ENCODE data around the gene PPP1R13B. TPM values are rescaled to one million over a fixed set of nuclear protein-coding genes. Genes with fewer than 3 reads are reported as not detected.
"Not testable (repeated sequence)": the region's sequence is repeated elsewhere in the genome, so short reads cannot be mapped to it uniquely, and the experiment has no call there.

Gene PPP1R13B
- total RNA-seq, 2 donors from 2014 or later = 18.2 to 22.6 TPM

DNA sequence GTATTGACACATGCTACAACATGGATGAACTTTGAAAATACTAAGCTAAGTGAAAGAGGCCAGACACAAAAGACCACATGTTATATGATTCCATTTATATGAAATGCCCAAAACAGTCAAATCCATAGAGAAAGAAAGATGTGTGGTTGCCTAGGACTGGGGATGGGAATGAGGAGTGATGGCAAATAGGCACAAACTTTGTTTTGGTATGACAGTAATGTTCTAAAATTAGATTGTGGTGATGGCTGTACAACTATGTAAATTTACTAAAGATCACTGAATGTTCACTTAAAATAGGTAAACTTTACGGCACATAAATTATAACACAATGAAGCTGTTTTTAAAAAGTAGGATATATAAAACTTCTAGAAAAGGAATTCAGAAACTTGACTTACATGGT, 41.7 kb downstream of the PPP1R13B start:
- H3K27ac Mint-ChIP-seq = no peak overlapping the region
- no peaks in the 10 kb centered on the region for H3K27me3 Mint-ChIP-seq
- peaks cover 21% of the 10 kb centered on the region for H3K4me1 Mint-ChIP-seq
- ATAC-seq (no peak), DNase-seq (no peak)
- peaks cover 2% of the 10 kb centered on the region for H3K36me3 Mint-ChIP-seq (ENCODE audit: low read depth)
- H3K4me3 Mint-ChIP-seq = no peak overlapping the region
- no peaks in the 10 kb centered on the region for H3K9me3 ChIP-seq (ENCODE audit: control insufficient read depth, low read length, poor library complexity, severe bottlenecking)

DNA sequence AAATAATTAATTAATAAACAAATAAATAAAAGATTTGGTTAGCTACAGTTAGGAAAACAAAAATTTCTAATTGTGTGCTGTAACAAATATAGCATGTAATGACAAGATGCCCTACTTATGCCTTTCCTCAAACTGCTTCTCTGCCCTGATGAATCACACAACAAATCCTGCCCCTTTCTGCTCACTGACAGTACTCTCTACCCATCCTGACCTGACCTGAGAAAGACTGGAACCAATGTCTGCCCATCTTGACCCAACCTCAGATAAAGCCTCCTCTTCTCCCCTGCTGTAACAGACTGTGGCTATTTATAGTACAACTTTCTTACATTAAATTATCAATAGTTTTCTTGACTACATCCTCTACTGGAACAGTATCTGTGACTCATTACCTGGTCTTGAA, 43.7 kb downstream of the PPP1R13B start:
- Mint-ChIP-seq H3K27me3 (no peaks in the 10 kb centered on the region), H3K36me3 (ENCODE audit: low read depth) (peaks cover 2% of the 10 kb centered on the region), H3K27ac (peak overlapping the region; percentile 72), H3K4me3 (no peak overlapping the region), H3K4me1 (peaks cover 21% of the 10 kb centered on the region)
- ATAC-seq (no peak), DNase-seq (no peak)
- no peaks in the 10 kb centered on the region for H3K9me3 ChIP-seq (ENCODE audit: control insufficient read depth, low read length, poor library complexity, severe bottlenecking)

DNA sequence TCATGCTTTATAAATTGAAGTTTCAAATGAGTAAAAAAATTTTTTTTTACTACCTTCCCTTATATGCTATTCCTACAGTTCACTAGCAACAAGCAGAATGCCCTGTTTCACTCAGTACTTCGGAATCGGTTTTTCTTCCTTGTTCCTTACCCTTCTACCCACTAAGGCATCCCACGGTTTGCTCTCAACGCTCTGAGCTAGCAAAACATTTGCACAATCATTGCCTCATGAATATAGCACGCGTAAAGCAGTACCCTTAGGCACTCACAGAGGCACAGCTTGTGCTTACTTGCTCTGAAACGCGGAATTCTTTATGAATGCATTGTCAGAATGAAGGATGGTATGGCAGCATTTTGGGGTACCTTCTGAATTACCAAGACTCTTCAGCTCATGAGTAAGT, 45.0 kb downstream of the PPP1R13B start:
- Mint-ChIP-seq H3K4me3 (no peak overlapping the region), H3K27ac (no peak overlapping the region), H3K36me3 (ENCODE audit: low read depth) (peaks cover 2% of the 10 kb centered on the region), H3K4me1 (peaks cover 21% of the 10 kb centered on the region), H3K27me3 (no peaks in the 10 kb centered on the region)
- ATAC-seq (no peak), DNase-seq (no peak)
- H3K9me3 ChIP-seq (ENCODE audit: control insufficient read depth, low read length, poor library complexity, severe bottlenecking) = no peaks in the 10 kb centered on the region

DNA sequence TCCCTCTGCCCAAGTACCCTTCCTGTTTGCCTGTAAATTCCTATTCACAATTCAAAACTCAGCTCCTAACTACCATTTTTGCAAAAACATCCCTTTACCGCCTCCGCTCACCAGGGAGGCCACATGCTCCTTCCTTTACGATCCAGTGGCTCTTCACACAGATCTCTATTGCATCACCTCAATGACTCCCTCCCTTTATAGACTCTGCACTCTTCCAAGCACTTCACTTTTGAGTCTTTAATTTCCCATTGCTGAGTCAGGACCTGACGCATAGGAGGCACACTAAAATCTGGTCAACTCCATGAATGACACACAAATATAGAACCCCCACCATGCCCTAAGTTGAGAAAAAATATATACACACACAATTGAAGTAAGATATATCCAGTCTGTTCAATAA, 45.9 kb downstream of the PPP1R13B start:
- no peak for ATAC-seq
- Mint-ChIP-seq H3K4me3 (no peak overlapping the region), H3K27ac (no peak overlapping the region)

DNA sequence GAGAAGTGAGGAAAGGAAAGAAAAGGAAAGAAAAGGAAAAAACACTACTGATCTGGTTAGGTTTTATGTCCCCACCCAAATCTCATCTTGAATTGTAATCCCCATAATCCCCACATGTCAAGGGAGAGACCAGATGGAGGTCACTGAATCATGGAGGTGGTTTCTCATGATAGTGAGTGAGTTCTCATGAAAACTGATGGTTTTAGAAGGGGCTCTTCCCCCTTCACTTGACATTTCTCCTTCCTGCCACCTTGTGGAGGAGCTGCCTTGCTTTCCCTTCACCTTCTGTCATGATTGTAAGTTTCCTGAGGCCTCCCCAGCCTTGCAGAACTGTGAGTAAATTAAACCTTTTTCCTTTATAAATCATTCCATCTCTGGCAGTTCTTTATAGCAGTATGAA, 54.2 kb downstream of the PPP1R13B start:
- H3K27ac Mint-ChIP-seq, H3K4me3 Mint-ChIP-seq, ATAC-seq: not testable (repeated sequence)

More for the DNA sequence above, 45.9 kb downstream of the PPP1R13B start:
- H3K36me3 Mint-ChIP-seq (ENCODE audit: low read depth) = no peaks in the 10 kb centered on the region
- no peaks in the 10 kb centered on the region for H3K9me3 ChIP-seq (ENCODE audit: control insufficient read depth, low read length, poor library complexity, severe bottlenecking)
- peaks cover 13% of the 10 kb centered on the region for H3K4me1 Mint-ChIP-seq
- no peak for DNase-seq
- H3K27me3 Mint-ChIP-seq = no peaks in the 10 kb centered on the region

DNA sequence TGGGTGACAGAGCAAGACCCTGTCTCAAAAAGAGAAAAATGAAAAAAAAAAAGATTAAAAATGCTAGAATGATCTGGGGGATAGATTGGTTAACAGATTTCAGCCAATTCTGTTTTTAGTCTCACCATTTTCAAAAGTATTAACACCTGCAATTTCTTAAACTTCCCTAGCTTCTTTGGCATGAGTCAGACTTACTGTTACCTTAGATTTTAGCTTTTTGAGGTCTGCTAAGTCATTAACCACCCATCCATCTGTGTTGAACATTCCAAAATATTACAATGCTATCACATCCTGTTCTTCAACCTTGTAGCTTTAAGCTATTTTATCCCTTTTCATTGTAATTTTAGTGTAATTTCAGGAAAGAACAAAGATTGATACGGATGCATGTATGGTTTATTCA, 59.3 kb downstream of the PPP1R13B start:
- no peaks in the 10 kb centered on the region for H3K9me3 ChIP-seq (ENCODE audit: control insufficient read depth, low read length, poor library complexity, severe bottlenecking)
- Mint-ChIP-seq H3K4me3 (no peak overlapping the region), H3K4me1 (no peaks in the 10 kb centered on the region), H3K27ac (no peak overlapping the region), H3K36me3 (ENCODE audit: low read depth) (no peaks in the 10 kb centered on the region), H3K27me3 (no peaks in the 10 kb centered on the region)
- ATAC-seq = no peak
- no peak for DNase-seq

More for the DNA sequence above, 54.2 kb downstream of the PPP1R13B start:
- H3K9me3 ChIP-seq (ENCODE audit: control insufficient read depth, low read length, poor library complexity, severe bottlenecking); DNase-seq; H3K4me1 Mint-ChIP-seq; H3K27me3 Mint-ChIP-seq; H3K36me3 Mint-ChIP-seq (ENCODE audit: low read depth): not testable (repeated sequence)

DNA sequence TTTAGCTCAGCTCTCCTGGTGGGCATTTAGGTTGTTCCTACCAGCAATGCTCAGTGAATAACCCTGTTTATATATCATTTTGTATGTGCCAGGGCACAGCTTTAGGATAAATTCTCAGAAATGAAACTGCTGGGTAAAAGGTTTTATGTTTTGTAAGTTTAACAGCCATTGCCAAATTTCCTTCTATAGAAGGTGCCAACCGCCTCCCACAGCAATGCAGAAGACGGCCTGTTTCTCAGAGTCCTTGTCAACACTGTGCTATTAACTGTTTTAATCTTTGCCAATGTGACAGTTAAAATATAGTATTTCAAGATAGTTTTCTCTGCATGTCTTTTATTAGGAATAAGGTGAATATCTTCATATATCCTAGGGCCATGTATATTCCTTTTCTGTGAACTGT, 65.0 kb downstream of the PPP1R13B start:
- no peaks in the 10 kb centered on the region for H3K36me3 Mint-ChIP-seq (ENCODE audit: low read depth)
- no peak overlapping the region for H3K27ac Mint-ChIP-seq
- H3K9me3 ChIP-seq (ENCODE audit: control insufficient read depth, low read length, poor library complexity, severe bottlenecking) = no peaks in the 10 kb centered on the region
- no peak for DNase-seq
- no peaks in the 10 kb centered on the region for H3K4me1 Mint-ChIP-seq
- H3K27me3 Mint-ChIP-seq = no peaks in the 10 kb centered on the region
- no peak overlapping the region for H3K4me3 Mint-ChIP-seq
- no peak for ATAC-seq

DNA sequence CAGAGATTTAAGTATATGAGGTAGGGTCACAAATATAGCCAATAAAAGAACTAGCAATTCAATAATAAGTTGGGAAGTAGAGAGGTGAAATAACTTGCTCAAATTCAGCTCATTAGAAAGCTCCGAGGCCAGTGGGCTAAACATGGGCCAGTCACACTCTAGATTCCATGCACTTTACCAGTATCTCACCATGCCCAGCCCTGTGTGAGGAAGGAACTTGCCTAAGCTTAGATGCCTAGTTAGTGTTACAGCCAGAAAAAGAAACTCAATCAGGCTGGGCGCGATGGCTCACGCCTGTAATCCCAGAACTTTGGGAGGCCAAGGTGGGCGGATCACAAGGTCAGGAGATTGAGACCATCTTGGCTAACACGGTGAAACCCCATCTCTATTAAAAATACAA, 71.1 kb downstream of the PPP1R13B start:
- DNase-seq; H3K4me3 Mint-ChIP-seq; H3K4me1 Mint-ChIP-seq; H3K36me3 Mint-ChIP-seq (ENCODE audit: low read depth); H3K9me3 ChIP-seq (ENCODE audit: control insufficient read depth, low read length, poor library complexity, severe bottlenecking); ATAC-seq; H3K27me3 Mint-ChIP-seq: not testable (repeated sequence)
- H3K27ac Mint-ChIP-seq = peak overlapping the region; percentile 11

DNA sequence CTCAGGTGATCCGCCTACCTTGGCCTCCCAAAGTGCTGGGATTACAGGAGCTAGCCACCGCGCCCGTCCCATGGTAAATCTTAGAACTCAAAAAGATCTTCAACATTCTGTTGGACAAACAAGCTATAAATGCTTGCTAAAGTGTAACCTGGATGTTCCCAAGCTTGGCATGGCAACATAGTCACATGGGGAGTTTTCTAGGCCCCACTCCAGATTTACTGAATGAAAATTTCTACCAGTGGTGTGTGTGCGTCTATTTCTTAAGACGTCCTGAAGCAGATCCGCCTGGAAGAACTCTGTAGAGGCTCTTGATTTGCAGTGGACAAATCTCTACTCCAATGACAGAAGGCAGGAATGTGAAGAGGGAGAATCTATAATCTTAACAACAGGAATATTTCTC, 71.9 kb downstream of the PPP1R13B start:
- no peak for DNase-seq
- Mint-ChIP-seq H3K4me3 (no peak overlapping the region), H3K27ac (peak overlapping the region; percentile 11), H3K27me3 (no peaks in the 10 kb centered on the region), H3K4me1 (peaks cover 4% of the 10 kb centered on the region), H3K36me3 (ENCODE audit: low read depth) (peaks cover 4% of the 10 kb centered on the region)
- ATAC-seq = no peak
- H3K9me3 ChIP-seq (ENCODE audit: control insufficient read depth, low read length, poor library complexity, severe bottlenecking) = no peaks in the 10 kb centered on the region

DNA sequence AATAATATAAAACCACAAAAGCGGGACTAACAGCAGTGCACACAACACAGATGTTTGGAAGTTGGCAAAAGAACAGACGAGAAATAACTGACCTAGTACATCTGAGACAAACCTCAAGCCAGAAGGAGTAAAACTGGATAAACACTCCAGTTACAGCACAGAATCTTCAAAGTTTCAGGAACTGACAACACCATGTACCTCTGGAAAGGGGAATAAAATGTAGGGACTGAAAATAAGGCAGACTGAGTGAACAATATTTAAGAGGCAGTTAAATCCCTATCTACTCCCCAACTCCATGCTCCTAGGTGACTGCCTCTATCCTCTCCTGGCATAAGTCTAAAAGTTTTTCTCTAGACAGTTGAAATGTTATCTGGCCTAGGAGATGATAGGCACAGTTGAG, 73.9 kb downstream of the PPP1R13B start:
- Mint-ChIP-seq H3K4me1 (peaks cover 4% of the 10 kb centered on the region), H3K4me3 (no peak overlapping the region), H3K27me3 (no peaks in the 10 kb centered on the region), H3K36me3 (ENCODE audit: low read depth) (peaks cover 4% of the 10 kb centered on the region), H3K27ac (no peak overlapping the region)
- DNase-seq (no peak), ATAC-seq (no peak)
- H3K9me3 ChIP-seq (ENCODE audit: control insufficient read depth, low read length, poor library complexity, severe bottlenecking) = no peaks in the 10 kb centered on the region

DNA sequence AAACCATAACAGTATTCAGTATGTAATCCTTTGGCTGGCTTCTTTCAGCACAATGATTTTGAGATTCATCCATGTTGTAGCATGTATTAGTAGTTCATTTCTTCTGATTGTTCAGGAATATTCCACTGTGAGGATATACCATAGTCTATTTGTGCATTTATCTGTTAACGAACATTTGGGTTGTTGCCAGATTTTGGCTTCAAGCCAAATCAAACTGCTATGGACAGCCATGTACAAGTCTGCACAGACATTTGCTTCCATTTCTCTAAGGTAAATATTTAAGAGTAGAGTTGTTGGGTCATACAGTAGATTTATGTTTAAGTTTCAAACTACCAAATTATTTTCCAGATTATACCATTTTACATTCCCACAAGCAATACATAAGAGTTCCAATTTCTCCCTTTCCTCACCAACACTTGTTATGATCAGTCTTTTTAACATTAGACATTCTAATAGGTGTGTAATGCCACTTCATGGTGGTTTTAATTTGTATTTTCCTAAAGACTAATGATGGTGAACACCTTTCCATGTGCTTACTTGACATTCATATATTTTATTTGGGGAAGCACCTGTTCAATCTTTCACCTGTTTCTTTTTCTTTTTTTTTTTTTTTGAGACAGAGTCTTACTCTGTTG, 75.2 kb downstream of the PPP1R13B start:
- ATAC-seq = no peak
- H3K36me3 Mint-ChIP-seq (ENCODE audit: low read depth) = peaks cover 6% of the 10 kb centered on the region

DNA sequence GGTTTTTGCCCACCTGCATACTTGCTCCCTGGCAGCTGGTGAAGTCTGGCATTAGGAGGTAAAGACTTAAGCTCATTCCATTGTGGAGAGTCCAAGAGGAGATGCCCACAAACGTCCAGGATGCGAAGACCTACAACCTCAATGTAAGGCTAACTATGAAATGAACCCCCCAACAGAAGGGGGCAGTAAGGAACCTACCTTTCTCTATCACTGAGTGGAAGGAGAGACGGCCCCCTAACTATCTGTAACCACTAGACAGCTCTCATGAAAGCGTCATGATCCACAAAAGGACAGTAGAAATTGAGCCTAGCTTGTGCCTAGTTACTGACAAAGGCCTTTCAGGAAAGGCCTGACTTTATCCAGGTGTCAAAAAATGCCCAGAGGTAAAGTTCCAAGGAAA, 76.5 kb downstream of the PPP1R13B start:
- DNase-seq = no peak
- no peaks in the 10 kb centered on the region for H3K9me3 ChIP-seq (ENCODE audit: control insufficient read depth, low read length, poor library complexity, severe bottlenecking)
- H3K4me1 Mint-ChIP-seq = peaks cover 7% of the 10 kb centered on the region
- no peak for ATAC-seq
- no peak overlapping the region for H3K4me3 Mint-ChIP-seq
- H3K27me3 Mint-ChIP-seq = no peaks in the 10 kb centered on the region
- H3K27ac Mint-ChIP-seq = no peak overlapping the region
- H3K36me3 Mint-ChIP-seq (ENCODE audit: low read depth) = peaks cover 5% of the 10 kb centered on the region

More for the DNA sequence above, 75.2 kb downstream of the PPP1R13B start:
- no peak overlapping the region for H3K27ac Mint-ChIP-seq
- no peak for DNase-seq
- no peak overlapping the region for H3K4me3 Mint-ChIP-seq
- H3K9me3 ChIP-seq (ENCODE audit: control insufficient read depth, low read length, poor library complexity, severe bottlenecking) = no peaks in the 10 kb centered on the region
- H3K27me3 Mint-ChIP-seq = no peaks in the 10 kb centered on the region
- H3K4me1 Mint-ChIP-seq = peaks cover 8% of the 10 kb centered on the region

DNA sequence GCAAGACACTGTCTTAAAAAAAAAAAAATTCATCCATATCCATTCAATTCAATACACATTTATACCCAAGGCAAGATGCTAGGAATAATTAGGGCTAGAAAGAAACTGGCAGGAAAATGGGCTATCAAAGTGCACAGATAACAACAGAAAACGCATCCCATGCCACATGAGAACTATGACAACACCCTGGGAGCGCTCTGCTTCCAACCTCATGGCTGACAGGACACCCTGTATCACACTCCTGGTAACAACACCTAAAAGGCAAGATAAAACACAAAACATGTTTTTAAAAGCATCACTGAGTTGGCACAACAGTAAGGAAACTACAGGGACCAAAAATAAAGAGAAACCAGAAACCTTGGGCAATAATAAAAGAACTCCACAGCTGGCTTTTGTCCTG, 76.9 kb downstream of the PPP1R13B start:
- Mint-ChIP-seq H3K36me3 (ENCODE audit: low read depth) (peaks cover 7% of the 10 kb centered on the region), H3K27me3 (no peaks in the 10 kb centered on the region), H3K4me3 (no peak overlapping the region), H3K4me1 (peaks cover 9% of the 10 kb centered on the region), H3K27ac (no peak overlapping the region)
- H3K9me3 ChIP-seq (ENCODE audit: control insufficient read depth, low read length, poor library complexity, severe bottlenecking) = no peaks in the 10 kb centered on the region
- DNase-seq (no peak), ATAC-seq (no peak)

DNA sequence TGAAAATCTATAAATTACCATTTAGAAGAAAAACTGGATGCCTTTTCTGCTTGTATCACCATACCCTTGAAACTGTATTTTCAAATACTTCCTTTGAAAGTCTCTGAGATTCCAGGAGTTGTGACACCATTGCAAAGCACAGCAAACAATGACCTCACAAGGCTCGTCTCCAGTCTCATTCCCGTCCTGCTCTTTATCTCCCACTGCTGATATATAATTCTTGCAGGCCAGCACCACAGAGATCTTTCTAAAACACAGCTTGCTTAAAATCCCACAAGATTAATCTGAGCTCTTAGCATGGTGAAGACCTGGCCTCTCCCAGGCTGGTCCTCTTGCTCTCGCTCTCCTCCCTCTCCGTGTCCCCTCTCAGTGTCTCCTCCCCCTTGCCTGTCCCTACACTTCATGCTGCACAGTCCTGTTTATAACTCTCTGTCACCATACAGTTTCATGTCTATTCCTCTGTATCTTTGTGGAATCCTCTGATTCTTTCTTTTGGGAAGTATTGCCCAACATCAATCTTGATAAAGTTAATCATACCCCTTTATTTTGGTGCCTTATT, 80.0 kb downstream of the PPP1R13B start:
- no peak for DNase-seq
- Mint-ChIP-seq H3K27ac (no peak overlapping the region), H3K4me1 (peaks cover 9% of the 10 kb centered on the region), H3K36me3 (ENCODE audit: low read depth) (peaks cover 9% of the 10 kb centered on the region), H3K27me3 (no peaks in the 10 kb centered on the region), H3K4me3 (no peak overlapping the region)
- no peak for ATAC-seq
- no peaks in the 10 kb centered on the region for H3K9me3 ChIP-seq (ENCODE audit: control insufficient read depth, low read length, poor library complexity, severe bottlenecking)
